NCI-H524 treated with DMSO at 0.1 percent for 48 hours (cell line): ENCODE results near the gene MGME1.
"Not testable (repeated sequence)": the region's sequence is repeated elsewhere in the genome, so short reads cannot be mapped to it uniquely, and the experiment has no call there.

ENCODE experiments used
- DNase-seq: peaks from one replicate; lab custom pipeline; 2025; lab: John Stamatoyannopoulos, UW

The MGME1 gene

DNA sequence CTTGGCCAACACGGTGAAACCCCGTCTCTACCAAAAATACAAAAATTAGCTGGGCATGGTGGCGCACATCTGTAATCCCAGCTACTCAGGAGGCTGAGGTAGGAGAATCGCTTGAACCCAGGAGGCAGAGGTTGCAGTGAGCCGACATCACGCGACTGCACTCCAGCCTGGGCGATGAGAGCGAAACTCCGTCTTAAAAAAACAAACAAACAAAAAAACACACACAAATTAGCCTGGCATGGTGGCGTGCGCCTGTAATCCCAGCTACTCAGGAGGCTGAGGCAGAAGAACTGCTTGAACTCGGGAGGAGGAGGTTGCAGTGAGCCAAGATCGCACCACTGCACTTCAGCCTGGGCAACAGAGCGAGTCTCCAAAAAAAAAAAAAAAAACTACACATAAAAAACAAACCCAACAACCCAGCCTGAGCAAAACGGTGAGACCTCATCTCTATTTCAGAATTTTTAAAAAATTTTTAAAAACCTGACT is 8.4 kb upstream of the MGME1 start:
- DNase-seq, result not testable (repeated sequence)

DNA sequence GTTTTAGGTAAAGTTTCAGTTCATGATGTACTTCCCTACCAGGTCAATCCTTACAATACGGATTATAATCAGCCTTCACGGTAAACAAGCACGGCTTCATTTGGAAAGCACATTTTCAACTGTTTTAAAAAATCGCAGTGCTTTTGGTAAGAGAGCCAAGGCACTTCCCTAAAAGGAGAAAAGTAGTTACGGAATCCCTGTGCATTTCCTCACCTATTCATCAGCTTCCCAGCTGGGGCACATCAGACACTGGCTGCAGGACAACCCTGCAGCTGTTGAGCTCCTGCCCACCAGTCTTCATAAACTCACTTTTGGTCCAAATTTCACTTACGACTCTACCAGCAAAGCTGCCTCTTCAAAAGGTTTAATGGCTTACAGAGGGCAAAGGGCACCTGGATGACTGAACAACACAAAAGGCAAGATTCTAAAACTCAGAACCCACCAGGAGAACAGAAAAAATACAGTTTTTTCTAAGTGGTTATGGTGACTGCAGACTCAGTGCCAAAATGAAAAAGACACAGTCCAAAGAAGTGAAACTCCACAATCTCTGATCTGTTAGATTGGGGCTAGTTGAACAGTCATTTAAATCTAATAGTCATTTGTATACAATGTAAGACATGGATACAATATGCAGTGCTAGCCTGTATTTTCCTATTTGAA is 7.8 kb upstream of the MGME1 start:
- DNase-seq, result no peak

GRCh38 chr20:17961587-17961940 is 7.3 kb upstream of the MGME1 start:
- DNase-seq, result no peak

DNA sequence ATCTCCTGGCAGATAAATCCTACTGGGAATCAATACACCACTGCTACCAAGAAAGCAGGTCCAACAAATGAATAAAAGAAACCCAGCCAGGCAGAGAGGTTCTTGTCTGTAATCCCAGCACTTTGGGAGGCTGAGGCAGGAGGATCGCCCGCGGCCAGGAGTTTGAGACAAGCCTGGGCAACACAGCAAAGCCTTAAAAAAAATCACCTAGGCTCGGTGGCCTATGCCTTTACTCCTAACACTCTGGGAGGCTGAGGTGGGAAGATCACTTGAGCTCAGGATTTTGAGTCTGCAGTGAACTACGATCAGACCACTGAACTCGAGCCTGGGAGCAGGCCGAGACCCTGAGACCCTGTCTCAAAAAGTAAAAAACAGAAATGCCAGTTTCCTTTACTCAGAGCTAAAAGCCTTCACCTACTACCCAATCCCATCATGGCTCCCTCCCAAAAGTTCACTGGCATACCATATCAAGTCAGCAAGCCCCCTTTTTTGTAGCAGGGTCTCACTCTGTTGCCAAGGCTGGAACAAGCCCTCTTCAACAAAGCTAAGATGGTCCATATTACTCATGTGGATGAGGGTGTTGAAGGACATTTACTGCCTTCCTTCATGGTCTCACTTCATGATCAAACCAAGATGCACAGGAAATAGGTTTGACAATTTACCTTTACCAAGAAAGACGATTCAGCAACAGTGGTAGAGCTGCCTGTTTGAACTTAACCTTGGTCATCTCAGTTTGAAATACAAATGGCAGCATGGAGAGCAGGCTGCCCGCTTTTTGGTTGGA is 5.5 kb upstream of the MGME1 start:
- no peak for DNase-seq

DNA sequence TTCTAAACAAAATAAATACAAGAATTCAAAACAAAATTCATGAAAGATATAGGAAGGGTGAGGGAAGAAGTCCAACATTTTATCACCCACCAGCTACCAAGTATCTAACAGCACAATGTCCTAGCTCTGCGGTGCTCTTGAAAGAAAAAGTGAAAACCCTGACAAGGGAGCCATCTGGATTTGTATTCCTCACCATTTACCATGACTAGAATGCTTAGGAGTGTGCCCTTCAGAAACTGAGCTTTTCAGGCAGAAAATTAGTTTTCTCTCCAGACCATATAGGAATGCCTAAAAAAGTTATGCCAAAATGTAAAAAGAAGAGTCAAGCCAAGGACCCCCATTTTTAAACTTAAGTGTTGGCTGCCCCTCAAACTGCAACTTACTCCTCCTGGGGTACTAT is 4.7 kb upstream of the MGME1 start:
- DNase-seq, result no peak

GRCh38 chr20:17964632-17965031 is 4.2 kb upstream of the MGME1 start:
- no peak for DNase-seq

DNA sequence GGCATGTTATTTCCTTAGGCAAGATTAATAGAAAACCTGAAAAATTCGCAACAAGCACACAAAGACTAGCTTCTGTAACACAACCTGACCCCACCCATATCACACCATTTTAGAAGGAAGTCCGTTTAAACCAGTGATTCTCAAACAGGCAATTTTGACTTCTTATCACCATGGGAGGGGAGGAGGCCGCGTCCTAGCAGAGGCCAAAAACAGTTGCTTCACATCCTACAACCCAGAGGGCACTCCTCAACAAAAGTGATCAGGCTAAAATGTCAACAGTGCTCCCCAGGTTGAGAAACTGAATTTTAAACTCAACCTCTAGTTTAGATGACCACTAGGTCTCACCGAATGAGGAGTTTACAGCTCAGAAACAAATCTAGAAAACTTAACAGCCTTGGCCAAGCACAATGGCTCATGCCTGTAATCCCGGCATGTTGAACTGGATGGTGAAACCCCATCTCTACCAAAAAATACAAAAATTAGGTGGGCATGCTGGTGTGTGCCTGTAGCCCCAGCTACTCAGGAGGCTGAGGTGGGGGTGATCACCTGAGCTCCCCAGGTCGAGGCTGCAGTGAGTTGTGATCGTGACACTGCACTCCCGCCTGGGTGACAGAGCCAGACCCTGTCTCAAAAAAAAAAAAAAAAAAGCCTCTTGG is 3.6 kb upstream of the MGME1 start:
- no peak for DNase-seq

DNA sequence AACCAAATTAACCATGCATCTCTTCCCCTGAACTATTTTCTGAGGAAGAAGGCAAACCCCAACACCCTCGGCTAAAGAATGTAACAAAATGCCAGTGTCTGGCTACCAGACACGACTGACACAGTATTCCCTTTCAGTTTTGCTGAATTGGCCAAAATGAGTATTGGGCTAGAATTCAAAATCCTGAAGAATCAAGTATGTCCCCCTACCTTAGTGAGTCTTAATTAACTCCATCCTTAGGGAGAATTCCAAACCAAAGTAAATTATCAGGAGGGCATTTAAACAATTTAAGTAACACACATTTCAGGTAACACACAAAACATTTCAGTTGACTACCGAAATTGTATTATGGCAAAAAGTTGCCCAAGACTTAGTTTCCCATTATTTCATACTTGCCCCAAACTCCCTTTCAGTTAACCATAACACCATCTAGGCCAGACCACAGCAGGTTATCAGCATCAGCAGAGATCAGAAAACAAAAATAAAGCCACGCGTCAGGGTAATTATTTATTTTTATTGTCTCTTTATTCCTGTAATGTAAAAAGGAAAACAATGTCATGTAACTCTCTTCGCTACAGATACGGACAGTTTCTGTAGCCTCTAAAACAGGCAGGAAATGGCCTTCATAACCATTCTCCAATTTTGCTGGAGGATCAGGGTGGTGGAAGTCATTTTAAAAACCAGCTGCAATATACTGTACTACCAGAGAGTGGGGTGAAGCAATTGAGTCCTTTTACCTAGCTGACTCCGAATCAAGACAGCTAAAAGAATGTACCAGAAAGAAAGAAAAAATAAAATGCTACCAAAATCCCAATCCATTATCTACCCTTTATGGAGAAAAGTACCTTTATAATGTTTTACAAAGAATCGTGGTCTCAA is 2.1 kb upstream of the MGME1 start:
- DNase-seq, result no peak

GRCh38 chr20:17967521-17968365 is 1.1 kb upstream of the MGME1 start:
- no peak for DNase-seq

DNA sequence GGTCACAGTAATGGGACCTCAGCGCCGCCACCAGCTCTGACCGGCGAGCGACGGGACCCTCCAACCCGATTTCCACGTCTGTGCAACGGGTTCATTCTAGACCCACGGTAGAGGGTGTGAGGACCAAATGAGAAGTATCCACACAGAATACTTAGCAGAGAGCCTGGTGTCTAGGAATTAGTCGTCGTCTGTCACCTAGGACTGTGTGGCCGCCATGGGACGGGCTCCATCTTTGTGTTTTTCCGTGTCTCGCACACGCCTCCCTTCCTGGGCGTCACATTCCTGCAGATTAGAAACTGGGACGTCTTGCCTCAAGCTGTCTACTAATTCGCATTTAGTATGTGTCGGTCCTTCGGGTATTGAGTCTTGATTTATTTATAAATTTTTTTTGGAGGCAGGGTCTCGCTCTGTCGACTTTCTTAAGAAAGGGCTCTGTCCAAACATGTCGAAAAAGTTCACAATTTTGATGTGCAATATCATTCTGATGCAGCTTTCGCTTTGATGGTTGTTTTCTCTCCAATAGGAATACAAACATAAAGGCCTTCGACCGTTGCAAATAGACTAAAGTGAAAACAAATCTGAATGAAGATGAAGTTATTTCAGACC is 563 bp downstream of the MGME1 start:
- no peak for DNase-seq

- no peak for DNase-seq
Observed at GRCh38 chr20:17969884-17970409, 1.1 kb downstream of the MGME1 start.

DNA sequence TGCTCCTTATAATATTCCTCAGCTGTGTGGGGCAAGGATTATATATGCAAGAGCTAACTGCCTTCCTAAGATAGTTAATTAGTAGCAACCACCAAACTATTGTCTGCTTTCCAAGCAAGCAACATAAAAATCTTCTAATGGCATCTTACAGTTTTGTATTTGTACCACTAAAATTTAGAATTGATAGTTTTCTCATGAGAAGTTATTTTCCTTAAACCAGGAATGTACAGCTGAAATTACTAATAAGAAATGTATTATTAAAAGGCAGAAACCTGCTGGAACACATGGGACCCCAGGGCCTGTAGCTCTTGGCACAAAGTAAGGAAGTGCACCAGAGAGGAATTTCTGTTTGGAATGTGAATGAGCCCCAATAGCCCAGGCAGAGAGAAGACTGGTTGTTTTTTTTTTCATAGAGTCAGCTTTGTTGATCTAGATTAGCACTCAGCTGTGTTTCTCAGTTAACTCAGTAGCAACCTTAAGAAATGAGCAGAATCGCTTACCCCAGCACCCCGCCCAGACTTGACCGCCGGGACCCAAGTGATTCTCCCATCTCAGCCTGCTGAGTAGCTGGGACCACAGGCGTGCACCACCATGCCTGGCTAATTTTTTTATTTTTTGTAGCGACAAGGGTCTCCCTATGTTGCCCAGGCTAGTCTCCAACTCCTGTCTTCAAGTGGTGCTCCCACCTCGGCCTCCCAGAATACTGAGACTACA is 2.6 kb downstream of the MGME1 start:
- DNase-seq, result no peak

DNA sequence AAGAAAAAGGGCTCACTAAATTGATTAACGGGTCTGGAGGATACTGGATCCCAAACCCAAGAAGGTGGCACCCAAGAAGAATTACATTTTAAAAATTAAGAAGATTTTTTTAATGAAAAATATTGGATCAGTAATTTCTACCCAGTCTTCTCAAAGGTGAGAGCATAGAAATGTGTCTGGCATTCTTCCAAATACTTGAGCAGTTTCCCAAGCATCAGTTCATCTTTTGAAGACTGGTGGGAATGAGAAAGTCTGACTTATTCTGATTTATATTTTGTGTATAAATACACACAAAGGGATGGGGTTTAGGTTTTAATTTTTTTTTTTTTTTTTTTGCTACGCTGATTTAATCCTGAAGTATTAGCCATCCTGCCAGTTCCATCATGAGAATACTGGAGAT is 3.3 kb downstream of the MGME1 start:
- no peak for DNase-seq

GRCh38 chr20:17976305-17976704 is 7.5 kb downstream of the MGME1 start:
- no peak for DNase-seq

DNA sequence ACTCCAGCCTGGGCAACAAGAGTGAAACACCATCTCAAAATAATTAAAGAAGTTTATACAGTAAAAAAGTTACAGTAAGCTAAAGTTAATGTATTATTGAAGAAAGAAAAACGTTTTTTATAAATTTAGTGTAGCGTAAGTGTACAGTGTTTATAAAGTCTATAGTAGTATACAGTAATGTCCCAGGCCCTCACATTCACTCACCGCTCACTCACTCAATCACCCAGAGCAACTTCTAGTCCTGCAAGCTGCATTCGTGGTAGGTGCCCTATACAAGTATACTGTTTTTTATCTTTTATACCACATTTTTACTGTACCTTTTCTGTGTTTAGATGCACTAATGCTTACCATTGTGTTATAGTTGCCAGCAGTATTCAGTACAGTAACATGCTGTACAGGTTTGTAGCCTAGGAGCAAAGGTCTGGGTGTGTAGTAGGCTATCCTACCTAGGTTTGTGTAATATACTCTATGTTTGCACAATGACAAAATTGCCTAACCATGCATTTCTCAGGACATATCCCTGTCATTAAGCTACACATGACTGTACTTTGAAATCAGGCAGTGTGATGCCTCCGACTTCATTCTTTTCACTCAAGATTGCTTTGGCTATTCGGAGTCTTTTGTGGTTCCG is 16.7 kb downstream of the MGME1 start:
- DNase-seq, result no peak

GRCh38 chr20:17987988-17988387 is 19.2 kb downstream of the MGME1 start:
- DNase-seq, result no peak

DNA sequence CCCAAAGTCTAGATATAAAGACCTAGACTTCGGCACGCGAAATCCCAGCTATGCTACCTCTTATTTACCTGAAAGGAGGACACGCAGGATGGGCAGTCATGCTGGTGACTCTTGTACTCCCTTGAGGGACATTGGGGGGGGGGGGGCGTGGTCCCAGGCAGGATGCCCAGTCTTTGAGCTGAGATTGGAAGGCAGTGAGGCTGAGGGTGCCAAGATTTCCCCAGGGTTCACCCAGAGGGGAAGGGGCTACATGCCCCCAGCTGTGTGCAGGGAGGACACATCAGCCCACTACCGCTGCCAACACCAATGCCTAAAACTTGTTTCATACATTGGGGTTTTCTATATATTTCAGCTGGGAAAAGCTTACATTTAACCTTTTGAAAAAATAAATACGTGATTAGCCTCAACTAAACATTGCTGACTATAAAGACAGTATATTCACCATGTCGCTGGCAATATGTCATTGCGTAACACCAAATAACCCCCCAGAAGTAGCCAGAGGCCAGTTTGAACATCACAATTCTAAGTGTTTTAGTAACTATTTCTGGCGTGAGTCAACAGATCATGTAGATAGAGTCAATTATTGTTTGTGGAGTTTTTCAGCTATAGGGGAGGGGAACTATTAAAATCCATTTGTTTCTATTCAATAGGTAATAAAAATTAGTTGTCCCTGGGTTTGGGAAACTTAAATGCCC is 21.6 kb downstream of the MGME1 start:
- DNase-seq, result no peak

GRCh38 chr20:17992224-17992637 is 23.4 kb downstream of the MGME1 start:
- no peak for DNase-seq
